GM19240 (cell line): Measurements from ENCODE around the gene BECN2.

Source experiments
- DNase-seq: peaks from one replicate; pipeline ENCODE4 v3.0.0; 2011; ENCODE audit warnings: low spot score; ENCODE audit not compliant: insufficient read length

The BECN2 gene

GRCh38 chr1:241957692-241958494, at the start of gene BECN2:
Gene BECN2 (plus strand): TSS chr1:241957767. CDS start chr1:241957767, 0 bp downstream.
- DNase-seq, result no peak

- DNase-seq, result no peak
Measured at GRCh38 chr1:241916196-241916595, 41.4 kb upstream of the BECN2 start.

GRCh38 chr1:241917487-241917886, 40.1 kb upstream of the BECN2 start:
- DNase-seq, result no peak

- DNase-seq, result no peak
Measured at GRCh38 chr1:241918879-241919278, 38.7 kb upstream of the BECN2 start.

GRCh38 chr1:241924080-241924808, 33.3 kb upstream of the BECN2 start:
- no peak for DNase-seq

GRCh38 chr1:241926141-241926540, 31.4 kb upstream of the BECN2 start:
- DNase-seq, result no peak

- no peak for DNase-seq
Measured at GRCh38 chr1:241927321-241927720, 30.2 kb upstream of the BECN2 start.

GRCh38 chr1:241932845-241933244, 24.7 kb upstream of the BECN2 start:
- no peak for DNase-seq

- no peak for DNase-seq
Measured at GRCh38 chr1:241934201-241934848, 23.2 kb upstream of the BECN2 start.

GRCh38 chr1:241934866-241935265, 22.7 kb upstream of the BECN2 start:
- DNase-seq, result no peak

GRCh38 chr1:241939798-241940197, 17.8 kb upstream of the BECN2 start:
- DNase-seq, result no peak

GRCh38 chr1:241942738-241943137, 14.8 kb upstream of the BECN2 start:
- no peak for DNase-seq

- DNase-seq, result no peak
Measured at GRCh38 chr1:241944300-241944699, 13.3 kb upstream of the BECN2 start.

- DNase-seq, result no peak
Measured at GRCh38 chr1:241947354-241947753, 10.2 kb upstream of the BECN2 start.

- no peak for DNase-seq
Measured at GRCh38 chr1:241950390-241950789, 7.2 kb upstream of the BECN2 start.

GRCh38 chr1:241962153-241962552, 4.6 kb downstream of the BECN2 start:
- DNase-seq, result no peak

GRCh38 chr1:241963722-241964121, 6.2 kb downstream of the BECN2 start:
- DNase-seq, result no peak

GRCh38 chr1:241964550-241965282, 7.1 kb downstream of the BECN2 start:
- DNase-seq, result no peak

GRCh38 chr1:241968611-241969010, 11.0 kb downstream of the BECN2 start:
- no peak for DNase-seq

GRCh38 chr1:241972703-241973369, 15.3 kb downstream of the BECN2 start:
- no peak for DNase-seq

GRCh38 chr1:241976229-241976628, 18.7 kb downstream of the BECN2 start:
- DNase-seq, result no peak
